ENCODE measurements around the gene GPC5.
"Not testable (repeated sequence)": the region's sequence is repeated elsewhere in the genome, so short reads cannot be mapped to it uniquely, and the experiment has no call there.

GPC5 gene

DNA sequence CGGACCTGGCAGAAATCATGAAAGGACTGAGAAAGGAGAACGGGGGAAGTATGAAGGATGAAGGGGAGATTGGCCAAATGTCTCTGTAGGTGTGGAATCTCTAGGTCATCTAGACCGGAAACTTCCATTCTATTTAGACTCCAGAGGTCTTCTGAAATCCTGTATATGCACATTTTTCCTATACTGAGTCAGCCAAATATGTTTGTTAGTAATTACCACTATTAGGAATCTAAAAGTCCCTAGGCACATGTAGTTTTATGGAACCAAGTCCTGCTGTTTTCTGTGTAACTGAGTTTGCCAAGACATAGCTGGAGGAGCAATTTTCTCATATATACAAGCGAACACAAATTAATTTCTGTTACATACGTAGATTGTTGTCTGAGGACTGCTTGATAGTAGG, 498.1 kb downstream of the GPC5 start:
- DNase-seq, result no peak

DNA sequence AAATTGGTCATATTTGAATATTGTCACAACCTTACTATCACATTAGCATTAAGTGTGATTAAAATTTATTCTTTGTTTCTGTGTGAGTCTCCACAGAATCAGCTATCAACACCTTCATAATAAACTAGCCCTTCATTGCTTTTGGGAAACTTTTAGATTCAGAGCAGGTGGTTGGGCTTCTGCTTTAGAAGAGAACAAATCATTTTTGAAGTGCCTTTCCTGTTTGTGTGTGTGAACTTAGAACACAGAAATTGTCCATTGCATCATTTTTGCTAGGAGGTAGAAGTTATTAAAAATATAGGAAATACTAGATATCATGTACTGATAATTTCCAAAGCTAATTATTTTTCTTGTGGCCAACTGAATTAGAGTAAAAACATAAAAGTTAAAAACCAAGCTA, 500.6 kb downstream of the GPC5 start:
- not testable (repeated sequence) for DNase-seq

DNA sequence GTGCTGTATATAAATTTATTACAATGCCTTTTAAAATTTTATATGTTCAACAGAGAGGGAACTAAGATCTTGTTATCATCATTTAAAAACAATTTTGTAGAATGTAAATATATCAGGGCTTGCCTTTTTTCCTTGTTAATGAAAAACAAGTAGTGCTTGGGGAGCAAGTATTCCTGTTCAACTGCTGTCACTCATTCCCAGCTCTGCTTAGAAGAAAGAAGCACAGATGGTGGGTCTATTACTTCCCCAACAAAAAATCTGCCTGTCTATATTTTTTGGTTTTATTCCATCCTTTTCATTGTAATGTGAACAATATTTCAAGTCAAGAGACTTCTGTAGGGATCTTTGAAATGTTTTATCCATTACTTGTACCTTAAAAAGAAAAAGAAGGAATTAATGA, 503.9 kb downstream of the GPC5 start:
- DNase-seq, result no peak

DNA sequence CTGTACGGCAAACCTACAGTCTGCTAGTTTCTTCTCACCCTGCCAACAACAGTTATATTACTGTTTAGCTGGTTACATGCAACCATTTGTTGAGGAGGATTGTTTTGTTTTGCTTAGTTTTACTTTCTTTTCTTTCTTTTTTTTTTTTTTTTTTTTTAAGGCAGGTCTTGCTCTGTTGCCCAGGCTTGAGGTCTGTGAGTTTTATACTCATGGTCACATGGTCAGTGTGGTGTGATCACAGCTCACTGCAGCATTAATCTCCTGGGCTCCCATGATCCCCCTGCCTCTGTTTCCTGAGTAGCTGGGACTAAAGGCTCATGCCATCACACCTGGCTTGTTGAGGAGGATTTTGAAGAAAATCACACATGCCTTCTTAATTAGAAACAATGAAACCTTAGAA, 505.6 kb downstream of the GPC5 start:
- DNase-seq, result no peak

DNA sequence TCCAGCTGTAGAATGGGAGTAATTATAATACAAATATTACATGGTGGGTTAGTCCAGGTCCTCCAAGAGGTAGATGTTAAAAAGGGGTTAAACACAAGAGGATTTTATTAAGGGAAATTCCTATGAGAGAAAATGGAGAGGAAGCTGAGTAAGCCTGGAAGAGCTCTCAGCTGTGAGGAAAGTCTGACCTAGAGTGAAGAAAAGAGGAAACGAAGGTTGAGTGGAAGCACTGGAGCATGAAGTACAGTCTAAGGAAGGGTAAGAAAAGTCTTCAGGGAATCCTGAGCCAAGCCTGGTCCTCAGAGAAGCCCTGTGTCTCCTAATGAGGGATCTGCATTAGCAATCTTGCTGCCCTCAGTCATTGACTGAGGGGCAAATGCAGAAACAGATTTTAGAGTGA, 506.2 kb downstream of the GPC5 start:
- DNase-seq, result no peak

DNA sequence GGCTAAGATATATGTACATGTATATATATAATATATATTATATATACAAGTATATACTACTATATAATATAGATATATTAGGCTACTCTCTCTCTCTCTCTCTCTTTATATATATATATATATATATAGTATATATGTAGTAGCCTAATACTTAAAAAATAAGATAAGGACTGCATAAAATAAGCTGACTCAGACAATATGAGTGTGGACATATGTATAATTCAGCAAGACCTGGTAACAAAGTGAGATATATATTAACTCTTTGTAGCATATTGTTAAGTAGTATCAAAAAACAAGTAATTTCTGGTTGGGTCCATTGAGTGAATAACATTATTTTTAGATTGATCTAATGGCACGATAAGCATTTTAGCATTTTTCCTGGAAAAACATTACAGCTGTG, 509.0 kb downstream of the GPC5 start:
- DNase-seq, result no peak

DNA sequence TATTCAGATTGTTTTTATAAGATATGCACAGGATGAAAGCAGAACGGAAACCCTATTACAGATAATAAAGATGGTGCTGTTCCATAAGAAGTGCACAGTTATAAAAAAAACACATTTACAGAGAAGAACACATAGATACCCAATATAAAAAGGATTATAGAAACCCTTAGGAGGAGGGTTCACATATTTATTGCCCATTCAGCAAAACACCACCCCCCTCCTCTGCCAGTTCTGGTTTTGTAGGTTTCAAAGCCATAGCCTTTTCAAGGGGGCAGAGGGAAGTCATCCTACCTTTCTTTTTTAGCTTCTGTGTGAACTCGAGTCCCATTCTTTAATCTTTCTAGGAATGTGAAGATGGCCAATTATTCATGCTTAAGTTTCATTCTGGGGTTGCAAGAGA, 511.2 kb downstream of the GPC5 start:
- DNase-seq, result no peak

DNA sequence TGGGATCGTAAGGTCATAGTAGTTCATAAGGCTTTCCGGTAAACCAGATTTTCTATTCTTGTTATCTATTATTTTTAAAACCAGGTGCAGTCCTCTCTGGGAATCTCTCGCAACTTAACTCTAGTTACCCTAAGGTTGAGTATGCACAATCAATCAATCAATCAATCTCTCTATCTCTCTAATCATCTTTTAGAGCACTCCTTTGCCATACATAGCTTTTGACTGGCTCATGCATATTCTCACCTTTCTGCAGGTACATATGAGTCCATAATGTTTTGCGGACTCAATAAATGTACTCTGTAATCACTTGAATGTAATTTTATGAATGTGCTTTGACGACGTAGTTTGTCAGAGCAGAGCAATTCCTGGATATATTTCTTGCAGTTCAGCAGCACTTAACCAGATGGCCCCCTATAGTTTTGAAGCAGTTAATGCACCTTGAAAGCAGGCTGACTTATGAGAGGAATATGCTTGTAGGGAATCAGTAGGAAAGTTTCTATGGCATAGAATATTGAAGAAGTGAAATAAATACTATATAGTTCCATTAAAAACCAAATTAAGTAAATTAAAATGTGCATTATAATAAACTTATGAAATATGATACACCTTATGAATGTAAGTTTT, 524.7 kb downstream of the GPC5 start:
- no peak for DNase-seq

DNA sequence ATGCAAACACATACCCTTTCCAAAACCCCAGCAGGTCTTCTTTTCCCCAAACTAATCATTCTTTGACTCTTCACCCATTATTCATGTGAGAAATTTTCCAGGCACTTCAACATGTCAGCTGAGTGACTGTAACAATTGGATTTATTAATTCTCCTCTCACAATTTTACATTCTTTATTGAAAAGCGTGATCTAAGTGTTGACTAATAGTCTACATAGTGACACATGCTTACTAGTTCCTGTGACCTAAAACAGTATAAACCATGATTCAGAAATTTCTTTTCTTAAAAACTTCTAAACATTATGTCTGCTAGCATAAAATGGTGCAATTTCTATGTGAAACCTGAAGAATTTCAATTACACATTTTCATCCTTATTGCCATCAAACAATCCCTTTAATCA, 532.3 kb downstream of the GPC5 start:
- no peak for DNase-seq

DNA sequence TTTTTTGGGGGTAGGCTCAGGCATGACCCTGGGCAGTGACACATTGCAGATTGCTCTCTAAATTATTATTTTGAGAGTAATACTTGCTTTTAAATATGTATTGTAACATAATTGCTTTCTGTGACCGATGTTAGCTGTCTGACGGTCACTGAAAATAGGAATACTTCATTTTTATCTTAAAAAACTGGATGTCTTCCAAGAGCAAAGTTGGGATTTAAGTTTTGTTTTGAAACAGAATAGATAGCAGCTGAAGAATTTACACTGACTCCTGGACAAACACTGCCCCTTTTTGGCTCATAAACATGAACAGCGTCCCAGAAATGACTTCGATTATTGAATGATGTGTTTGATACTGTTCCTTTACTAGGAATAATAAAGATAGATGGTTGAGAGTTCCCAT, 535.9 kb downstream of the GPC5 start:
- no peak for DNase-seq

DNA sequence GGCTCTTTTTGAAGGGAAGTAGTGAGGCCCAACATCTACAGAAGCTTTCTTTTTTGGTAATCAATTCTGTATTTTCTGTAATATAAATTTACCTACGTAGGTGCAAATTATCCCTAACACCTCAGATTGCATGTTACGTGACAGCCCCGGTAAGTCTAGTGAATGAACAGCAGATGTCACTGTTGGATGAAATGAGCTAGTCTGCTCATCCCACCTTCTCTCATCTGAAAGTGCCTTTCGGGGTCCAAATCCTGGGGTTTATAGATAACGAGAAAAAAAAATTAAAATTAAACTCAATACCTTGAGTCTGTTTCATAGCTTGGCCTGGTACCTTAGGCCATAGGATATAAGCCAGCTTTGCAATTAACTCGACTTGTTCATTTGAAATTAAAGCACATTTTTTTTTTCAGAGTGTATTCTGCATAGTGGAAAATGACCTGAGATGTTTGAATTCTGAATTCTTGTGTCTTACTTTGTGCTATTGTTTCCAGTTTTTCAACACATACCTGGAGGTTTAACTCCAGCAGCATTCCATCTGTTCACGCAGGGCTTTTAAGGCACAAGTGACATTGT, 548.2 kb downstream of the GPC5 start:
- no peak for DNase-seq

DNA sequence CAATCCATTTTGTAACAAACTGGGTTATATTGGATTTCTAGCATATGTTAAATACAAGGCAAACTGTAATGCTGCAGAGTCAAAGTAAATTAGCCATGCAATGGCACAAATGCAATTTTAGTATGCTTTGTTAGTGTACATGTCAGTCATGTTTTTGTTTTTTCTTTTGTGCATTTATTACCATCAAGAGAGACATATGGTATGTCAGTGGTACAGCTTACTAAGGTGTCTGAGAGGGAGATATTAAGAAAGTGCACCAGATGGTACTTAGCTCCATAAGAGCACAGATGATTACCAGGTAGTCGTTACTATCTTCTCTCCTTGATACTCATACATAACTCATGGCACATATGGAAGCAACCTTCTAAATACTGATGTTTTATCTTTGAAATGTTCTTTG, 550.3 kb downstream of the GPC5 start:
- DNase-seq, result no peak

DNA sequence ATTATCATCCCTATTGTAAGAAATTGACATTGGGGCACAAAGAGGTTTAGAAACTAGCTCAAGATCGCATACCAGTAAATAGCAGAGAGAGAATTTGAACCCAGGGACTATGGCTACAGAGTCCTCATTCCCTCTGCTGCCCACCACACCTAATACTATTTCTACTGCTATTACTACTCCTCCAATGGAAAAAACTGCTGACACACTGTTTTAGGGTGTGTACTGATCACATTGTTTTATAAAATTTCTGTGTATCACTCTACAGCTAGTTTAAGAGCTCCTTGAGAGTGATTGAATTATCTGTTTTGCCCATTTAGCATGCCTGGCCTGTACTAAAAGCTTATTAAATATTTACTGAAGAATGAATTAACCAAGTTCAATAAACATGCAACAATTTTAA, 552.4 kb downstream of the GPC5 start:
- DNase-seq, result no peak

DNA sequence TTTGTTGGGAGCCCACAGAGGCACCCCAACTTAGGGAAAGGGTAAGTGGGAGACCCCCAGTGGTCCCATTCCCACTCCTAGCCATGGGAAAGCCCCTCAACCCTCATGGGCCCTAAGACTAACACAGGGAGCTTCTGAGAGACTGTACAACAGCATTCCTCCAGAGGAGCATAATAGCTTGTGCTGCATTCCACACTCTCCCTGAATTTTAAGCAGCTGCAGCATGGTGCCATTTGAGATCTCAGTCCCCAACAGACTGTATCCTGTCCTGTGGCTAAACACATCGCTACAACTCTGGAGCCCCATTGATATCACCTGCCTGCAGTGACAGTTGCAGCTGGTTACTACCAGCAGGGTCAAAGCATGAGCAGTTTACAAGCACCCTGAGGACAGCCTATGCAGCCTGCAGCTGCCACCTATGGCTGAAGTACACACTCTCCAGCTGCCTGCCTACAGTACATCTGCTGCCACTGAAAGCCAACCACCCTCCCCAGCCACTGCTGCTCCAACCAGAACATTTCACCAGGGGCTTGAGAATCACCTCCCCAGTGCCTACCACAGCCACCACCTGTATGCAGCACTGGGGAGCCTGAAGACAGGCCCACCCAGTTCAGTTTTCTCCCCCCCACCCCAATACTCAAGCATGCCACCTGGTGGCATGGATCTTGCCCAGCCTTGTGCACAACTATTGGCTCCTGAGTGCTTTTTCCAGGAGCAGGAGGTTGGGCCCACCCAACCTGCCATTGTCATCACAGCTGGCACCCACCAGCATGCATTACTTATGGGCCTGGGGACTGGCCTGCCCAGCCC, 557.3 kb downstream of the GPC5 start:
- no peak for DNase-seq

DNA sequence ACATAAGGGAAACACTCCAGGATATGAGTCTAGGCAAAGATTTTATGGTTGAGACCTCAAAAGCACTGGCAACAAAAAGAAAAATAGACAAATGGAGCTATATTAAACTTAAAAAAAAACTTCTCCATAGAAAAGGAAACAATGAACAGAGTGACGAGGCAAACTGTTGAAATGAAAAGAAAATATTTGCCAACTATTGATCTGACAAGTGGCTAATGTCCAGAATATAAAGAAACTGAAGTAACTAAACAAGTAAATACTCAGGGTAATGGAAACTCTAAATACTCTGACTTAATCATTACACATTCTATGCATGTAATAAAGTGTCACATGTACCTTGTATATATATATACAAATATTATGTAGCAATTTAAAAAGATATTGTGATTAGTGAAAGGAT, 562.5 kb downstream of the GPC5 start:
- DNase-seq, result no peak

DNA sequence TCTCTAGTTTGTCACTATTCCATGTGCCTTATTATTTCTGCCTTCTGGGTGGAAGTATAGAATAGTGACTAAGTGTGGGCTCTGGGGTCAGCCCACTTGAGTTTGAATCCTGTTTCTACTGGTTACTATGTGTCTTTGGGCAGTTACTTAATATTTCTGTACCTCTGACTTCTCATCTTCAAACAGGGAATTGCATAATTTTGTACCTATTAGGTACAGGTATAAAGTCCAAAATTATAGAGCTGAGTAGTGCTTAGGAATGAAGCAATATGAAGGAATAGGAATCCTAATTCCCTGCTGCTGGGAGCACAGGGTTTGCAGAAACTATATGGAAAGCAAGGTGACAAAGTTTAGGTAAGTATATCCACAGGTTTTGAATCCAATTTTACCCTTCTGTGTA, 564.5 kb downstream of the GPC5 start:
- DNase-seq, result no peak

DNA sequence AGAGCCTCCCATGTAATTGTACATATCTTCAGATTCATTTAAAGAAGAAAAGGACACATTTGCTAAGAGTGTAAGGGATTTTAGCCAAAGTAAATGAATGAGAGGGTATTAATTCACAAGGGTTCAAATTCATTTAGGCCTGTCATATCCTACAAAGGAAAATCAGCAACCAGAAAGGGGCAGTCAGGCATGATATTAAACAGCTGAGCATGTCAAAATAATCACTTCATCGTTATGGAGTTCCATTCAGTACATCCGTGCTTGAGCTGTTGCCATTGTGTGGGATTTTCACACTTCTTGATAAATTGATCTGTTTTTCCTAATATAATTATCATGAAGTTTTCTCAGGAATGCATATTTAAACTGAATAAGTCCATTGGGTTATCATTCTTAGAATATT, 567.1 kb downstream of the GPC5 start:
- DNase-seq, result no peak

DNA sequence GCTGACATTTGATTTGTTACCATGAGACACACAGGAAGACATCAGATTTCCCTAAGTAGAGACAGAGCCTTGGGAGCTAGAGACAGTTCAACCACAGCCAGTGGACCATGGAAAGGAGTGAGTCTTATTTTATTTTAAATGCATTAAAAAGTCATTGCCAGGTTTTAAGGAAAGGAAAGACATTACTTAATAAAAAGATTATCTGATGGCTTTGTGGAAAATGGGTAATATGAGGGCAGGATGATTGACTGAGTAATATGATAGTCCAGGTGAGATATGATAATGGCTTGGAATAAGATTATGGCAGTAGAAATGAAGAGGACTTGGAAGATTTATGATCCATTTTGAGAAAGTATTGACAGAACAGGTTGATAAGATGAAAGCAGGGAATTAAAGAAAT, 580.1 kb downstream of the GPC5 start:
- DNase-seq, result no peak

DNA sequence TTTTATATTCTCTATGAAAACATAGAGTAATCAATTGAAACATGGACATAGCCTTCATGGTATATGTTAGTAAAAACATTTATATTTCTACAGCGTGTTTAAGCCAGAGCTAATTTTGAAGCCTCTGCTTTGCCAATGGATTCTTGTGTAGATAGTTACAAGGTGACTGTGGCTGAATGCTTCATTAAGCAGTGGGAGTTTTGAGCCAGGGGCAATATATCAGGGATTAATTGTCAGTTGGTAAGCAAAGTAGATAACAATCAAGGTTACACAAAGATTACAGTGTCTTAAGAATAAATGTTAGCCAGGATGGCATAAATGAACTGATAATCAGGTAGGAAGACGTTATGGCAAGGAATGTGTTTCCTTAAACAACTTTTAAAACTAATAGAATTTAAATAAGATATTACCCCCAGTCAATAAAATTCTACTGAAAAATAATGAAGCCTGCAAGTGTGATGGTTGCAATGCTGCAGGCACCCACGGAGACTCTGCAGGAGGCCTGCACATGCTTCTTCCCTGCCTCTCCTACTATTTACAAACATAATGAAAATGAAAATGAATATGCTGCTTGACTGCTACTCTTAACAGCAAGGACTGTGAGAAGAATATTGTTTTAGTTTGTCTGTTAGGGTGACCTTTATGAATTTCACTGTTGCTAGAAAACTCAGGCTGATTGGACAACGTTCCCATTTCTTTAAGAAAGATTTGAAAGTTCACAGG, 588.5 kb downstream of the GPC5 start:
- DNase-seq, result no peak

DNA sequence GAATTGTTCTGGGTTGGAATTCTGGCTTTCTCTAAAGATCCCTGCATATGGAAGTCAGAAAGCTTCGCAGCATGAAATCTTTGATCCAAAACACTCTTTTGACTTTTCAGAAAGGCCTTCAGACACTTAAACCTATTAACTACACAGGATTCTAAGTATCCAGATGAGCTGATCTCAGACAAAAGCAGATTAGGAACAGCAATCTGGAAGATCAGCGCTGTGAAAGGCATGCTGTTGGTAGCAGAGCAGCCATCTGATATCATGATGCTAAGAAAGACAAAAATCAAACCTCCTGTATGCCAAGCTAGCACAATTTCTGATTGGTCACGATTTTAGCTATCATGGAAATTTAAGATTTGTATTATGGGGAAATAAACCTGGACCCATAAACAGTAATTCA, 589.9 kb downstream of the GPC5 start:
- no peak for DNase-seq

DNA sequence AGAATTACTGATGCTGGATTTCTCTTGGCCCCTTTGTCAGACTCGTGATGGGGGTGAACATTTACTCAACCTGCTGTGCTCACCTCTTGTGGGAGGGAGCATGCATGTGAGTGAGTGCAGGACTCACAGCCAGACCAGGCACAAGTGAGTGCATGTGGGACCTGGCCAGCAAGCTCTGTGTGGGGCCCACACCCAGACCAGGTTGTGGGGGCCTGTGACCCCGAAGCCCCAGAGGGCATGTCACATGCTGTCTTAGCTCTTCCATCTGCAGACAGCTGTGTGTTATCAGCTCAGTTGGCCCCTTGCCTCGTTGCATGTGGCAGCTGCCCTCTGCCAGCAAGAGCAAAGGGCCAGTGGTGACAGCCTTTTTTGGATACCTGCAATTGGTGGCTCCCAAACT, 614.4 kb downstream of the GPC5 start:
- no peak for DNase-seq

DNA sequence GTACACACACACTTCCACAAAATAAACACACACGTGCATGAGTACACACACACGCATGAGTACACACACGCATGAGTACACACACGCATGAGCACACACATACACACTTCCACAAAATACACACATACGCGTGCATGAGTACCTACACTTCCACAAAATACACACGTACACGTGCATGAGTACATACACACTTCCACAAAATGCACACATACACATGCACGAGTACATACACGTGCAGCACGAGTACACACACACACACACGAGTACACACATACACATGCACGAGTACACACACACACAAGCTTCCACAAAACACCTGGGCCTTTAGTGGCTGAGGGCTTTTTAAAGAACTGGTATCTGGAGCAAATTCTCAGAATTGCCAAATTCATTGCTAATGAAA, 619.3 kb downstream of the GPC5 start:
- DNase-seq, result no peak

DNA sequence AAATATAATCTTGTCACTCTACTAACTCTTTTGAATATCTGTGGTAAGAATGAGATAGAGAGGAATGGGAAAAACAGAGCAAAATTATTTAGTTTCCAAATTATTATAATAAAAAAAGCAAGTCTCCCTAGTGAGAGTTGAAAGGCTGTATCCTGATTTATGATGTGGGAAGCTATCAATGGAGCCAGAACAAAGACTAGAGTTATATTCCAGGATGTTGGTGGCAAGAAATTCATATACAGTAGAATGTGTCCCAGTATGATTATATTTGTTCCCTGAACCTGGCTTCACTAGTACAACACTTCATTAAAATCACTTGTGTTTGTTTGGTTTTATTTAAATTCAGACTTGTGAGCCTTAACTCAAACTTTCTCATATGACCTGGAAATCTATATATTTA, 630.3 kb downstream of the GPC5 start:
- no peak for DNase-seq

DNA sequence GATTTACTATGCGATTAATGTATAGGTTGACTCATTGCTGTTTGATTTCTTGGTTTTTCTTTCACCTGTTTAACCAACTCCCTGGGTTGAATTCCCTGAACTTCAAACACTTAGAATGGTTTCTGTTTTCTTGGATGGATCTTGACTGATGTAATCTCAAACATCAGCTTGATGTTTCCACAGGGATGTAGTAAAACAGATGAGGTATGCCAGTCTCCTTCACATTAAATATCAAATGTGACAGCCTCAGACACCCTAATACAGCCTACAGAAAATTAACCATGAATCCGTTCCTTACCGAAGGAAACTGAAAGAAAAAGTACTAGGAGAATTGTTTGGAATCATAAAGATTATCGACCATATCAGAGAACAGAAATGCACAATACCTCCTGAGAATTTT, 631.2 kb downstream of the GPC5 start:
- no peak for DNase-seq
